Karpas-422 (cell line): ENCODE results near the gene FAM47B. TPM values are rescaled to one million over a fixed set of nuclear protein-coding genes. Genes with fewer than 3 reads are reported as not detected.

Experiments
- DNase-seq: peaks from one replicate; pipeline ENCODE4 v3.0.0-alpha.2; 2015
- H2AFZ ChIP-seq: fragments of 200-600 bp; sonication (generic); 2 replicates; pipeline ENCODE4 v1.6.1; 2014; ENCODE audit warnings: antibody characterized with exemption, low read length, mixed read lengths
- H3K27ac ChIP-seq: fragments of 200-600 bp; sonication (generic); 2 replicates; pipeline ENCODE4 v1.5.1; 2014; ENCODE audit warnings: mild to moderate bottlenecking, low read length, moderate library complexity
- H3K27me3 ChIP-seq: fragments of 200-600 bp; sonication (generic); 2 replicates; pipeline ENCODE4 v1.6.1; 2014; ENCODE audit warnings: low read length, mixed read lengths
- H3K36me3 ChIP-seq: fragments of 200-600 bp; sonication (generic); 2 replicates; pipeline ENCODE4 v1.6.1; 2014; ENCODE audit warnings: low read length, mixed read lengths; ENCODE audit not compliant: insufficient read depth
- H3K4me1 ChIP-seq: fragments of 200-600 bp; sonication (generic); 2 replicates; pipeline ENCODE4 v1.6.1; 2014; ENCODE audit warnings: mild to moderate bottlenecking, low read length, mixed read lengths
- H3K4me2 ChIP-seq: fragments of 200-600 bp; sonication (generic); 2 replicates; pipeline ENCODE4 v1.6.1; 2014; ENCODE audit warnings: low read length, low read depth, mild to moderate bottlenecking; ENCODE audit not compliant: poor library complexity, severe bottlenecking
- H3K4me3 ChIP-seq: fragments of 200-600 bp; sonication (generic); 2 replicates; pipeline ENCODE4 v1.5.1; 2014; ENCODE audit warnings: mild to moderate bottlenecking, antibody characterized with exemption, low read length, mixed read lengths
- H3K79me2 ChIP-seq: fragments of 200-600 bp; sonication (generic); 2 replicates; pipeline ENCODE4 v1.6.1; 2014; ENCODE audit warnings: mild to moderate bottlenecking, low read length, mixed read lengths
- H3K9ac ChIP-seq: fragments of 200-600 bp; sonication (generic); 2 replicates; pipeline ENCODE4 v1.6.0; 2014; ENCODE audit warnings: low read length
- H3K9me2 ChIP-seq: fragments of 200-600 bp; sonication (generic), shearing (Covaris generic); replicated peaks from 2 replicates; pipeline ENCODE4 v1.6.0; 2014; ENCODE audit warnings: mild to moderate bottlenecking, low read length, moderate library complexity; ENCODE audit not compliant: insufficient read depth
- H3K9me3 ChIP-seq: fragments of 300-700, 200-600 bp; sonication (generic); 2 replicates; pipeline ENCODE4 v1.6.1; 2014; ENCODE audit warnings: low read length, mixed read lengths
- H4K20me1 ChIP-seq: fragments of 200-600 bp; sonication (generic); 2 replicates; pipeline ENCODE4 v1.6.1; 2014; ENCODE audit warnings: mild to moderate bottlenecking, antibody characterized with exemption, low read length, low read depth; ENCODE audit not compliant: insufficient read depth
- total RNA-seq: library from RNA; depleted of rRNA; stranded (reverse); fragments of >200 nt; shearing (Covaris generic); gene quantifications from 2 replicates; pipeline ENCODE4 v1.2.3, GENCODE V29; 2014; ENCODE audit warnings: low replicate concordance; rRNA removed

Gene FAM47B
- total RNA-seq = not detected in 2 replicates

DNA sequence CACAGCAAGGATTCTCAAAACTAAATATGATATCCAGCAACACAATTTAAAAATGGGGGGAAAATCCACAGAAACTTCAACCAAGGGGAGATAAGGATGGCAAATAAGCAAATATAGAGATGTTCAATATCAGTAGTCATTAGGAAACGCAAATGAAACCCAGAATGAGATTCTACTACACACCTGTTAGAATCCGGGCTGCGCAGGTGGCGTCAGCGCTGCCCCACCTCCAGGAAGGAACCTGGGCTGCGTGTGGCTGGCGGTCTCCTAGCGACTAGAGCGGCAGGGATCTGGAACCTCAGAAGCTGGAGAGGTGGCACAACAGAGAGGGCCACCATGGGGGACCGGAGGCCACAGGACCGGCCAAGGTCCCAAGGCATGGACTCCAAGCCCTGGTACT lies at the start of gene FAM47B:
TSS of gene FAM47B (plus strand) at position 301 of the 400 bp plus-strand sequence. CDS start at position 337, 36 bp downstream.
- H3K9ac ChIP-seq = no peak within 1 kb of the TSS
- DNase-seq = no peak

DNA sequence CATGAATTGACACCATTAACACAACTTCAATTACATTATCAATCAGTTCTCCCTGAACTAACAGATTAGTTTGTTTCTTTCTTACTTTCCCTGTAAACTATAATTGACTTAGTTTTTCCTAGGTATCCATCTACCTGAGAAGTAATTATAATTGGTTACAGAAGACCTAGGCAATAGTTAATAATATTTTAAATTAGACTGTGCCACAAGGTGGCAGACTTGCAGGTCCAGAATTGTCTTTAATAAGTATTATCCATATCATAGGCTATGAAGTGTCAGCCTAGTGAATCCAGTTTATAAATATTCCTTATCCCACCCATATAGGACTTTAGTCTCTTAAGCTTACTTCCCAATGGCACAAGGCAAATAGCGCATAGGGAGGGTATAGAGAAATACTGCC lies 48.9 kb upstream of the FAM47B start:
- no peaks in the 10 kb centered on the region for H3K27me3 ChIP-seq
- H3K79me2 ChIP-seq = no peaks in the 10 kb centered on the region
- no peak overlapping the region for H3K27ac ChIP-seq
- H4K20me1 ChIP-seq = no peaks in the 10 kb centered on the region
- peaks cover 13% of the 10 kb centered on the region; the same call in 1 of the 2 replicates for H3K9me3 ChIP-seq
- H3K4me1 ChIP-seq = no peaks in the 10 kb centered on the region
- H3K9me2 ChIP-seq = no peaks in the 10 kb centered on the region
- no peak overlapping the region for H3K4me3 ChIP-seq
- H3K4me2 ChIP-seq = no peak overlapping the region
- no peak overlapping the region for H2AFZ ChIP-seq
- H3K9ac ChIP-seq = no peak overlapping the region
- H3K36me3 ChIP-seq = no peaks in the 10 kb centered on the region
- DNase-seq = peak; percentile 47

More for the DNA sequence above, at the start of gene FAM47B:
- no peak within 1 kb of the TSS for H3K4me3 ChIP-seq
- no peaks in the 10 kb centered on the region for H3K79me2 ChIP-seq
- H3K9me3 ChIP-seq = peaks cover 10% of the 10 kb centered on the region
- H3K4me2 ChIP-seq = no peak within 1 kb of the TSS
- H3K27ac ChIP-seq = no peak within 1 kb of the TSS
- H3K27me3 ChIP-seq = no peaks in the 10 kb centered on the region
- H4K20me1 ChIP-seq = no peaks in the 10 kb centered on the region
- no peaks in the 10 kb centered on the region for H3K36me3 ChIP-seq
- H3K4me1 ChIP-seq = no peaks in the 10 kb centered on the region
- no peaks in the 10 kb centered on the region for H3K9me2 ChIP-seq
- H2AFZ ChIP-seq = no peak within 1 kb of the TSS

DNA sequence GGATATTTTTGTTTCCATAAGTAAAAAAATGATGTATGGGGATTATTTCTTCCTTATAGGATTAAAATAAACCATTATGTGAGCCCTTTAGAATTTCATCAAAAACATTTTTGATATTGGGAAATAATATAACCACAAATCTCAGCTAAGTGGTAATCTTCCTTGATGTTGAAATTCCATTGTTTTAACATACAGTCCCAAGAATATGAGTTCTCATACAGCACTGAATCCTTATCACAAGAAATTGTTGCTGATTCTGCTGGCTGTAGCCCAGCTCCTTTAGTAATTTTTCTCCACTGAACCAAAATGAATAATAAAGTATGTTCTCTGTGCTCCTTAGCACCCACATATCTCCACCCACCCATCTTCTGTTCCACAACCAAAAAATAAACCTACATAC lies 41.9 kb upstream of the FAM47B start:
- Histone ChIP-seq H3K9me2 (no peaks in the 10 kb centered on the region), H3K79me2 (no peaks in the 10 kb centered on the region), H3K27ac (no peak overlapping the region), H3K9ac (no peak overlapping the region), H3K4me1 (no peaks in the 10 kb centered on the region), H3K9me3 (peaks cover 22% of the 10 kb centered on the region), H3K4me2 (no peak overlapping the region), H3K27me3 (no peaks in the 10 kb centered on the region), H3K36me3 (no peaks in the 10 kb centered on the region), H2AFZ (no peak overlapping the region), H4K20me1 (no peaks in the 10 kb centered on the region), H3K4me3 (no peak overlapping the region)
- DNase-seq = no peak

DNA sequence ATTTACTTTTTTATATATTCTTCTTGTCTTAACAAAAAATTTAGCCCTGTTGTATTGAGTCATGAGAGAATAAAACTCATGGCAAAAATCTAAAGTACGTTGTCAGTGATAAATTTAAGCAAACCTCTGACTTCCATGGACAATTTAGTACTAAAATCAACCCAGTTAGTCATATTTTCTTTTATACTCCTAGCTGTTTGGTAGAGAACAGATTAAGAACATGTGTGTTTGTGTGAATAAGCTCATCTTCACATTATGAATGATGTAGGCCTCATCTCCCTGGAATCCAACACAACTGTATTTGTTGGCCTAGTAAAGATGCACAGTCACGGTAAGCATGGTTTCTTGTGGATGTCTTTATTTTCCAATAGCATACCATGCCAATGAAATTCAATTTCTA lies 40.8 kb upstream of the FAM47B start:
- H3K4me2 ChIP-seq = no peak overlapping the region
- no peaks in the 10 kb centered on the region for H3K9me2 ChIP-seq
- no peaks in the 10 kb centered on the region for H3K27me3 ChIP-seq
- H3K36me3 ChIP-seq = no peaks in the 10 kb centered on the region
- no peaks in the 10 kb centered on the region for H3K79me2 ChIP-seq
- no peaks in the 10 kb centered on the region for H4K20me1 ChIP-seq
- H3K9ac ChIP-seq = no peak overlapping the region
- H3K27ac ChIP-seq = no peak overlapping the region
- no peak for DNase-seq
- H3K9me3 ChIP-seq = peaks cover 22% of the 10 kb centered on the region
- no peak overlapping the region for H2AFZ ChIP-seq
- no peaks in the 10 kb centered on the region for H3K4me1 ChIP-seq
- no peak overlapping the region for H3K4me3 ChIP-seq

DNA sequence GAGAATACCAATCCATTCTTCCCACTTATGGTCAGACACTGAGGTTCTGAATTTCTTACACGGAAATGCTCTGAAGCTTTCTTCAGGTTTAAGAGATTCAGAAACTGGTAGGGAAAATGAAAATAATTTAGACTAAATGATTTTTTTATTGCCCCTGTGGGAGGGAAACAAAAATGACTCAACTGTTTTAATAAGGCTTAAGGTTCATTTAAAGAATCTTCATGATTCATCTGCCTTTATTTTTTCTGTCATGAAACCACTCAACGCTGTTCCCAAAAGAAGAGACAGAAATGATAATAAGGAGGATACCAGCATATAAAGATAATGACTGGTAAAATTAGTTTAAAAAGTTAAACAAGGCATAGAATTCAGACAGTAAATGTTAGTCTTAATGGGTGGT lies 39.3 kb upstream of the FAM47B start:
- Histone ChIP-seq H3K36me3 (no peaks in the 10 kb centered on the region), H3K27me3 (no peaks in the 10 kb centered on the region), H3K9me3 (peaks cover 25% of the 10 kb centered on the region), H3K9me2 (no peaks in the 10 kb centered on the region), H3K4me3 (no peak overlapping the region), H3K79me2 (no peaks in the 10 kb centered on the region), H3K27ac (no peak overlapping the region), H4K20me1 (no peaks in the 10 kb centered on the region), H2AFZ (no peak overlapping the region), H3K4me1 (no peaks in the 10 kb centered on the region), H3K4me2 (no peak overlapping the region), H3K9ac (no peak overlapping the region)
- no peak for DNase-seq

DNA sequence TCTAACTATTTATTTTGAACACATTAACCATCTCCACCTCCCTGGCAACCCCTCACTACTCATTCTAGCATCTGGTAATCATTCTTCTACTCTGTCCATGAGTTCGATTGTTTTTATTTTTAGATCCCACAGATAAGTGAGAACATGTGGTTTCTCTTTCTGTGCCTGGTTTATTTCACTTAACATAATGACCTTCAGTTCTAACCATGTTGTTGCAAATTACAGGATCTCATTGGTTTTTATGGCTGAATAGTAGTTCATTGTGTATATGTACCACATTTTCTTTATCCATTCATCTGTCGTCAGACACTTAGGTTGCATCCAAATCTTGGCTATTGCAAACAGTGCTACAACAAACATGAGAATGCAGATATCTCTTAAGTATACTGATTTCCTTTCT lies 33.4 kb upstream of the FAM47B start:
- Histone ChIP-seq H3K79me2 (no peaks in the 10 kb centered on the region), H3K4me3 (no peak overlapping the region), H4K20me1 (no peaks in the 10 kb centered on the region), H3K4me1 (no peaks in the 10 kb centered on the region), H3K27me3 (no peaks in the 10 kb centered on the region), H3K9me3 (peaks cover 22% of the 10 kb centered on the region; the same call in 1 of the 2 replicates), H3K27ac (no peak overlapping the region), H3K36me3 (no peaks in the 10 kb centered on the region), H3K9ac (no peak overlapping the region), H3K4me2 (no peak overlapping the region), H3K9me2 (no peaks in the 10 kb centered on the region), H2AFZ (no peak overlapping the region)
- no peak for DNase-seq

DNA sequence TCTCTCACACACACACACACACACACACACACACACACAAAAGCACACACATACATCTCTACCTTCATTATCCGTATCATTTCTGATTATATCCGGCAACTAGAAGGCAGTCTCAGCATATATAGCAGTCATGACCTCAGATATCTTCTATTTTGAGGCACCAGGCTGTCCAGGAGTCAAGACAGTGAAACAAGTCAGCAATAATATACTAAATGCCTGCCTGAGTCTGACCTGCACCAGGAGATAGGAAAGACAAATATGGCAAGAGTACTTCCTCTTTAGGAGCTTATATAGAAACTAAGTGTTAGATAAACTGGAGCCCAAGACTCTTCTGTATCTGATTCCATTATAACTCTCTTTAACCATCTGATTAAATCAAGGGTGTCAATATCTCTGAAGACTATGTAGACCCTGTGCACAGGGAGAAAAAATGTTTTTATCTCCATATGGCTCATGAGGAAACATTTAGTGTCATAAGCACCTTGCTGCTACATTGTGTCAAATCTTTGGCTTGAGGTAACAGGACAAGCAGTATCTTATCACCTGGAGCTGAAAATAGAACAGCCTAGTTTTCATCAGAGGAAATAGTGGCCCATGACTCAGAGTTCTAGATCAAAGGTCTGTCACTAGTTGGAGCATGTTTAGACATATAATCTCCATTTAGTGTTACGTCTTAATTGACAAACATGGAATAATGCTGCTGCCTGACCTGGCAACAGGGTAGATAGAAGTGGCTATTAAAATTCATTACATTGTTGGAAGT lies 27.0 kb upstream of the FAM47B start:
- Histone ChIP-seq H3K36me3 (no peaks in the 10 kb centered on the region), H4K20me1 (no peaks in the 10 kb centered on the region), H3K27me3 (no peaks in the 10 kb centered on the region), H3K4me1 (no peaks in the 10 kb centered on the region), H3K4me3 (no peak overlapping the region), H3K9me2 (no peaks in the 10 kb centered on the region), H3K9me3 (peaks cover 12% of the 10 kb centered on the region; the same call in 1 of the 2 replicates), H3K9ac (no peak overlapping the region), H3K79me2 (no peaks in the 10 kb centered on the region), H3K27ac (no peak overlapping the region), H2AFZ (no peak overlapping the region), H3K4me2 (no peak overlapping the region)
- no peak for DNase-seq

DNA sequence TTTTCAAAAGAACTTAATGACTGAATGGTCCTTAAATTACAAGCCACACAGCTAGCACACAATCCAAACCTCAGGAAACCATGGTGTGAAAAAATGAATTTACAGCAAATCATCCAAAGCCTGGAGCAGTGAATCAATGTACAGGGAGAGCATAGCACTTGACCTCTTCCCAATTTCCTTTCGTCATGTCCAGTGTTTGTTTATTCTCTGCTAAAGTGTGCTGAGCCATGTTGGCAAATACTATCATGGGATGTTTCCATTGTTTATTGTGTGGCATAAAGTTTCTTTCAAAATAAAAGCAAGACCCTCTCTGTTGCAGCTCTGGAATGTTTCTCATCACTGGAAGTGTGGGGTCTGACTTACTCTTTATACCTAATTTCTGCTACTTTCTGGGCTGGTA lies 25.4 kb upstream of the FAM47B start:
- H3K9me2 ChIP-seq = no peaks in the 10 kb centered on the region
- H2AFZ ChIP-seq = no peak overlapping the region
- H3K9me3 ChIP-seq = peaks cover 11% of the 10 kb centered on the region; the same call in 1 of the 2 replicates
- no peaks in the 10 kb centered on the region for H3K79me2 ChIP-seq
- no peak overlapping the region for H3K27ac ChIP-seq
- H4K20me1 ChIP-seq = no peaks in the 10 kb centered on the region
- H3K4me3 ChIP-seq = no peak overlapping the region
- H3K36me3 ChIP-seq = no peaks in the 10 kb centered on the region
- H3K9ac ChIP-seq = no peak overlapping the region
- H3K4me2 ChIP-seq = no peak overlapping the region
- no peak for DNase-seq
- H3K4me1 ChIP-seq = no peaks in the 10 kb centered on the region
- H3K27me3 ChIP-seq = no peaks in the 10 kb centered on the region
